Activated gamma-delta T cell treated with anti-CD3 and anti-CD28 coated beads, Interleukin-2, amount 50 U/mL, for 16 hours (primary cell): ENCODE results near the gene EIF4E1B.

Experiments used
- DNase-seq: peaks from one replicate; pipeline ENCODE4 v3.0.0-alpha.2; 2020; ENCODE audit warnings: low read depth

Gene EIF4E1B

DNA sequence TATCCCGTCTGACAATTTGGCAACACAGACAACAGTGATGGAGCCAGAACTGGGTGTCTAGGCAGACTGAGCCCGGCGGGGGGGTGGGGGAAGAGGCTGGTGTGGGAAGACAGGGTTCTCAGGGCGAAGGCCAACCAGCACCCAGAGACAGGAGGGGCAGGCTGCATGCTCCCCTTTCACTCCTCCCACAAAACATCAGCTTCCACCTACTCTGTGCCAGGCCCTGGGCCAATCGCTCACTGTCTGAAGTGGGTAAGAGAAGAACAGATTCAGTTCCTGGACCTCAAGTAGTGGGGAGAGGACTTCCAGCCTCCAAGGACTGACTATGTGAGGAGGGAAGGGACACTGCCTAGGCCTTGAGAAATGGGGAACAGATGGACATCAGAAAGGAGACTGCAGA, 2.9 kb upstream of the EIF4E1B start:
- no peak for DNase-seq

- no peak for DNase-seq
Observed at GRCh38 chr5:176628406-176629228, 1.9 kb upstream of the EIF4E1B start.

DNA sequence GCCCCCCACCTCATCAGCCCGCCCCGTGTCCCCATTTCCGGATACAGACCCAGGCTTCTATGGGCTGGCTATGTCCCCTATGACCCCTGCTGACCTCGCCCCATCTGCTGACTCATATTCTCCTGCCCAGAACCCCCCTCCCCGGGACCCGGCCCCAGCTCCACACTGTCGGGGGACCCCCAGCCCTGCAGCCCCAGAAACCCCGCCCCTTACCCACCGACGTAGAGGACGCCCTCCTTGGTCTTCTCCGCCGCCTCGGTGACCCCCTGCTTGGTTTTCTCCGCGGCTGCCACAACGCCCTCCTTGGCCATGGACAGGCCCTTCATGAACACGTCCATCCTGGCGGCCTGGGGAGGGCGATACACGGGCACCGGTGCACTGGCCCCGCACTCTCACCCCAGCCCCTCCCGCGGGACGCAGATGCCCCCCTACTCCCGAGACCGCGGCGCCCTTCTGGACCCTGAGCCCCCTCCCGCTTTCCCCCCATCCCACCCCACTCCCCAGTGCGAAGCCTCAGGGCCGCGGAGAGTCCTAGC, 1.1 kb upstream of the EIF4E1B start:
- no peak for DNase-seq

GRCh38 chr5:176630681-176631222, 277 bp downstream of the EIF4E1B start:
- DNase-seq = no peak

DNA sequence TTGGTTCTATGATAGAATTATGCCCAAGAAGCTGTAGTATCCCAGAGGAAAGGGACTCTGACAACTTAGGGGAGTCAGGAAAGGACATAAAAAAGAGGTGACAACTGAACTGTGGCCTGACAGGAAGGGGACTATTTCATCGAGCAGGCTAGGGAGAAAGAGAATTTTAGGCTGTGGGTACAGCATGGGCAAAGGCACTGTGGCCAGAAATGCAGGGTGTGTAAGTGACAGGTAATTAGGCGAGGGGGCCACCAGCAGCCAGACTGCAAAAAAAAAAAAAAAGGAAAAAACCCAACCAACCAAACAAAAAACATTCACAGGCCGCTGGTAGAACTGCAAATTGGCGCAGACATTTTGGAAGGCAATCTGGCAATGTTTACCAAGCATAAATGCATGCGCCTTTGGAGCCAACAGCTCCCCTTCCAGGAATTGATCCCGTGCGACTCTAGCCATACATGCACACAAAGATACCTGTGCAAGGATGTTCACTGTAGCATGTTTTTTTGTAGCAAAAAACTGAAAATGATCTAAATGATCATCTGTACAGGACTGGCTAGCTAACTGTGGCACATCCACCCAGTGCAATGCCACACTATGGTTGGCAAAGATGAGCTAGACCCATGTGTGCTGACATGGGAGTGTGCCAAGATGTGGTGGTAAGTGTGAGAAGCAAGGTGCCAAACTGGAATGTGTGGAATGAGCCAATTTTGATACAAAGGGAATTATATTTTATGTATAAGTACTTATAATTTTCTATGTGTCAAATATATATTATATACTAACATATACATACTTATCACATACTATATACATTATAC, 1.1 kb downstream of the EIF4E1B start:
- DNase-seq = no peak

DNA sequence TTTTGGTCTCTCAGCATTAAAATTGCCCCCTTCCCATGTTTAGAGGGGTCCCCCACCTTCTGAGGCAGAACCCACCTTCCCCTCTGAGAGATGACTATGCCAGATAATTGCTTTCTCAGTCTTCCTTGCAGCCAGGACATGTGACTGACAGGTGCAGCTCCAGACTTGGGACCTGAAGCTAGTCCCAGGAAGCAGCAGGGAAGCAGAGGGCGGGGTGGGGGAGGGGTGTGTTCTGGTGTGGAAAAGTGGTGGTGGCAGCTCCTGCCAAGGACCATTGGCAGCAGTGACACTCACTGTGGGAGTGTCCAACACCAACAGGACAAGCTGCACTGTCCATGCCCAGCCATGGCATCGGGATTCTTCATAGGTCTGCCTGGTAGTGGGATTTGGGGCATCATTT, 2.3 kb downstream of the EIF4E1B start:
- DNase-seq = no peak

DNA sequence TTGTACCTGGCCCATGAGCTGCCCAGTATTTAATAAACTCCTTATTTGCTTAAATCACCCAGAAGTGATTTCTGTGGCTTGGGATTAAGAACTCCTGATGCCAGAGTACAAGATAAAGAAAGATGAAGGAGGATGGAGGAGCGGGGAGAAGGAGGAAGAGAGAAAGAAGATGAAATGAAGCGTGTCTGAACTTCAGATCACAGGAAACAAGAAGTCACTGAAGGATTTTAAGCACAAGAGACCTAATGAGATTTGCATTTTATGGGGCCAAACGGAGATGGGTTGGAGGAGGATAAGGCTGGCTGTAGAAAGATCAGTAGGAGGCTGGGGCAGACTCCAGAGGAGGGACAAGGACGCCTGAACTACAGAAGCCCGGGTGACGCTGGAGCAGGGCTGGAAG, 3.1 kb downstream of the EIF4E1B start:
- DNase-seq = no peak

GRCh38 chr5:176636426-176636825, 6.0 kb downstream of the EIF4E1B start:
- DNase-seq = no peak

DNA sequence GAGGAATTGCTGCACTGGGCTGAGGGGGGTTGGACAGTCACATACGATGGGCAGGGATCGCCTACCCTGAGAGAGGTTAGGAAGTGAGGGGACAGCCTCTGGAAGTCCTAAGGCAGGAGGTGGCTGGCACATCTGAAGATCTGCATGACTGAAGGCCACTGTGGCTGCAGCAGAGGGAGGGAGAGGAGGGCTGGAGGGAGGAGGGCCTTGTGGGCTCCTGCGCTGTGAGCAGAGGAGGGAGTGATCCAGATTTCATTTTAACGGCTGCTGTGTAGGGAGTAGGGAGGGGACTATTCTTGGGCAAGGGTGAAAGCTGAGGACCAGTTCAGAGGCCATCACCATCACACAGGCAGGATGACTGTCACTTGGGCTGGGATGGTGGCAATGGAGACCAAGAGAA, 7.1 kb downstream of the EIF4E1B start:
- DNase-seq = no peak

- DNase-seq = no peak
Observed at GRCh38 chr5:176638437-176638836, 8.0 kb downstream of the EIF4E1B start.

DNA sequence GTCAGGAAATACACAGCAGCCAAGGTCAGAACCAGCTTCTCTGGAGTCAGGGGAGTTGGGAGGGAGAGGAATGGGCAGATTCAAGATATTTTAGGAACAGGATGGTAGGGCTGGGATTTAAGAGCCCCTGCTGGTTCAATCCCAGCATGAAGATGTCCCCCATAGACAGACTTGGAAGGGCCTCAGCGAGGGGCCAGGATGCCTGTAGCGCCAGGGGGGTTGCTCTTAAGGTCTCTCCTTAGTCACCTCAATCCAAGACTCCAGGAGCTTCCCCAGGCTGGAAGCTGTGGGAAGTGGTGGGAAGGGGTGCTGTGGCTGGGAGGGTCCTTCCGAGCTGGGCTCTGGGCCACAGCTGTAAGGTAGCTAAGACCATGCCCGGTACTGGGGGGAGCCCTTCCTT, 8.7 kb downstream of the EIF4E1B start:
- no peak for DNase-seq

GRCh38 chr5:176639981-176640380, 9.5 kb downstream of the EIF4E1B start:
- no peak for DNase-seq

GRCh38 chr5:176640616-176641015, 10.1 kb downstream of the EIF4E1B start:
- DNase-seq = no peak

DNA sequence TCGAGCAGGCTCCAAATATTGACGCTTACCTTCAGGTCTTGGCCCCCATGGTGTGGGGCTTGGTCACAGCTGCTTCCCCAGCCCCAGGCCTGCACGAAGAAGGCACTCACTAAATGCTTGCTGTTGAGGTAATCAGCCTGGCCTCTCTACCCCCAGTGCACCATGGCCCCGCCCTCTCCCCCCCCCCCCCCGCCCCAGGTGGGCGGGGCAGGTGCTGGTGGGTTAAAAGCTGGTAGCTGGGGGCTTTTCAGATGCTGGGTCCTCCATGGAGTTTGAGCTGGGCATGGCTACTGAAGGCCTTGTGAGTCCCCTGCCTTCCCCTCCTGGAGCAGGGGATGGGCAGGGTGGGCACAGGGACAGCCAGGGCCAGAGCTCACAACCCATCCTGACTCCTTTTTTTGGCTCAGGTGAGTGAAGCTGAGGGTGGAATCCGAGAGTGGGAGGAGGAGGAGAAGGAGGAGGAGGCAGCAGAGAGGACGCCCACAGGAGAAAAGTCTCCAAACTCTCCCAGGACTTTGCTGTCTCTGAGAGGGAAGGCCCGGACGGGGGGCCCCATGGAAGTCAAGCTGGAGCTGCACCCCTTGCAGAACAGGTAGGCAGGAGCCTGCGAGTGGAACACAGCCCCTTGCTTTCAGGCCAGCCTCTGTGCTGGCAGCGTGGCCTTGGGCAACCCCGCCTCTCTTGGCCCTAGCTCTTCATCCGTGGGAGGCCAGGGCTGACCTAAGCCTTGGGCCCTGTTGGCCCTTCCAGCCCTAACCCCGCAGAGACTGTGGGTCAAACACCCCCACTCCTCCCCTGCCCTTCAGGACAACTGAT, 12.4 kb downstream of the EIF4E1B start:
- DNase-seq = no peak

DNA sequence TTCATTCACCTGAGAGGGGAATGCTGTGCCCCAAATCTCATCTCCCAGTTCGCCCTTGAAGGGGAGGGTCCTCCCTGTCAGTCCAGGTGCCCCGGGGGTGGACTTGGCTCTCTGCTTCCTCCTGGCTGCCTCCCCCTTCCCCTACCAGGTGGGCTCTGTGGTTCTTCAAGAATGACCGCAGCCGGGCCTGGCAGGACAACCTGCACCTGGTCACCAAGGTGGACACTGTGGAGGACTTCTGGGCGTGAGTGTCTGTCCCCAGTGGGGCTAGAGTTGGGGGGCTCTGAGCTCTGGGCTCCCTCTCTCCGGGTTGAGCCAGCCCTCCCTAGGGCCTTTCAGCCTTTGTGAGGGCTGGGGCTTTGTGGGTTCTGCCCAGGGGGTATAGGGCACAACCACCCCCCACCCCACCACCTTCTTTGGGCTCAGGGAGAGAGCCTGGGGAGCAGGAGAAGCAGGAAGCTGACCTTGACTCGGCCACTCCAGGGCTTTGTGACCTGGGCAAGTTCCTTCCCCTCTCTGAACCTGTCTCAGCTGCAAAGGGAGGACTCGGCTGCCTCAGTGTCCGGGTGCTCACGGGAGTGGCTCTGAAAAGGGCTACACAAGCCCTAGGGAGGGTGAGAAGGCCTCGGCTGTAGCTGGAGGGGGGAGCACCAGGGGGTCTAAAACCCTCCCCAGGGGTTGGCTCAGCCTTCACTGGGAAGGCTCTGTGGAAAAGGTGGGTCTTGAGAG, 13.2 kb downstream of the EIF4E1B start:
- no peak for DNase-seq

DNA sequence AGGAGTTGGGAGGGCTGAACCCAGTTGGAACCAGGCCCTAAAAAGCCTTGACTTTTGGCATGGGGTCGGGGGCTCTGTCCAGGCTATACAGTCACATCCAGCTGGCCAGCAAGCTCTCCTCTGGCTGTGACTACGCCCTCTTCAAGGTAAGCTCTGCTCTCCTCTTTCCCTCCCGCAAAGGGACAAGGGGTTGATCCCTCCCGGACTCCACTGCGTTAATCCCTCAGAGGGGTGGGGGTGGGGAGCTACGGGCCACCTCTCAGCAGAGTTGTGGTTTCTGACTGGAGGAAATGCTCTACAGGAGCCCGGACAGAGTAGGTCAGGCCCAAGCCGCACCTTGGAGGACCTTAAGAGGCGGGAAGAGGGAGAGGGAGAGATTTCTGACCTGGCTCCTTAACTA, 13.8 kb downstream of the EIF4E1B start:
- DNase-seq = no peak

- DNase-seq = no peak
Observed at GRCh38 chr5:176644878-176645670, 14.6 kb downstream of the EIF4E1B start.

DNA sequence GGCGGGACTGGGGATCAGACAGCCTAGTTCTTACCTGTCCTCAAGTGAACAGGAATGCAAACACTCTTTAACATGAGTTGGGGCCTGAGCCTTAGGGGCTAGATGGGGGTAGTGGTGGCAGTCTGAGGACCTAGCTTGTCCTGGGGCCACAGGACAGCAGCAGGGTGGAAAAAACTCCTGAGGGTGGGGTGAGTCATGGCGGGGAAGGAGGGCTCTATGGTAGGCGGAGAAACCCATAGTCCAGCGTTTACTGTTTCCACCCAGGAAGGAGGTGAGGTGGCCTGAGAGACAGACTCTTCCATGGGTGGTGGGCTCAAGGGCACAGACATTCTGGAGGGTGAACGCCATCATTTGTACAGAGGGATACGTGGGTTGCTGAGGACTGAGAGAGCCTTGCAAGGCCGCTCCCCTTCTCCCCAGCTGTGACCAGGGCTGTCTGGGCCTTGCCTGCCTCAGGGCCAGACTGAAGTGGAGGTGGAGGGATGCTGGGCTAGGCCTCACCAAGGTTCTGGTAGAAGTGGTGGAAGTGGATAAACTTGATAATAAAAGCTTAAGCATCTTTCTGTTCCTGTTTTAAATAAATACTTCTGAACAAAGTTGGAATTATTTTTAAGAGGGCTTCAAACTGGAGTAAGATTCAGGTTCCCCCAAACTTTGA, 15.7 kb downstream of the EIF4E1B start:
- DNase-seq = no peak

GRCh38 chr5:176646707-176647029, 16.2 kb downstream of the EIF4E1B start:
- DNase-seq = no peak
